Ascending aorta (tissue), 2 donors: ENCODE results near the gene ASXL1. TPM values are rescaled to one million over a fixed set of nuclear protein-coding genes. Genes with fewer than 3 reads are reported as not detected.

Experiments used
- DNase-seq, 2 donors: peaks; one replicate each; pipeline ENCODE4 v3.0.0-alpha.2; 2019; ENCODE audit warnings: low spot score in 2 of 2
- H3K27ac ChIP-seq, 2 donors: fragments of 200-600 bp; sonication (generic); one replicate each; pipeline ENCODE4 v1.5.1; 2016 to 2017; ENCODE audit warnings: mild to moderate bottlenecking in 1 of 2
- H3K27me3 ChIP-seq: fragments of 200-600 bp; sonication (generic); one replicate; pipeline ENCODE4 v1.5.1; 2017
- H3K36me3 ChIP-seq, 2 donors: fragments of 200-600 bp; sonication (generic); one replicate each; pipeline ENCODE4 v1.5.1; 2016
- H3K4me1 ChIP-seq, 2 donors: fragments of 200-600 bp; sonication (generic); one replicate each; pipeline ENCODE4 v1.5.1; 2016 to 2017; ENCODE audit warnings: mild to moderate bottlenecking in 1 of 2
- H3K4me3 ChIP-seq, 2 donors: fragments of 200-600 bp; sonication (generic); one replicate each; pipeline ENCODE4 v1.5.1; 2016 to 2017; ENCODE audit warnings: mild to moderate bottlenecking in 1 of 2
- H3K9me3 ChIP-seq, 2 donors: fragments of 200-600 bp; sonication (generic); one replicate each; pipeline ENCODE4 v1.5.1; 2016
- intact Hi-C: fragments of 100-400 bp; cut with DNase I; formaldehyde crosslinking; loops from one replicate; pipeline ENCODE4 v1.15.1; 2023
- total RNA-seq: library from RNA; depleted of rRNA; stranded (reverse); fragments of >200 nt; gene quantifications from one replicate; pipeline ENCODE4 v1.1.0, GENCODE V29; 2016
- TF ChIP-seq, protein P1 (sequence below), 3 experiments: fragments of 200-600 bp in 2 of 3; fragments of 450-650 bp in 1 of 3; sonication (generic) in 2 of 3; IDR thresholded peaks; one replicate each; pipeline ENCODE4 v1.5.1; 2016 to 2019; ENCODE audit warnings: antibody characterized with exemption in 3 of 3, mild to moderate bottlenecking in 1 of 3, moderate library complexity in 1 of 3

The ASXL1 gene
- total RNA-seq, 1 donor from 2014 or later = 37.4 TPM

DNA sequence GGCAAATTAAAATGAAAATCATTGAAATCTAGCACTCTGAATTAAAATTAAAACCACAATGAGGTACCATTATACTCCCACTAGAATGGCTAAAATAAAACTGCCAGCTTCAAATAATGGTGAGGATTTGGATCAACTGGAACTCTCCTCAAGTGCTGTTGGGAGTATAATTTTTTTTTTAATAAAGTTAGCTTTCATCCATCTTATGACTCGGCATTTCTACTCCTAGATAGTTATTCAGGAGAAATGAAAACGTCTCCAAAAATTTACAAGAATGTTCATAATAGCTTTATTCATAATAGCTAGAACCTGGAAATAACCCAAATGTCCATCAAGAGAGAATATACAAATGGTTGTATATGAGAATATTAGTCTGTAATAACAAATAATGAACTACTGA lies 63.2 kb downstream of the ASXL1 start:
- DNase-seq = no peak
- Histone ChIP-seq H3K9me3 (no peaks in the 10 kb centered on the region), H3K27ac (no peak overlapping the region), H3K4me3 (no peak overlapping the region), H3K4me1 (no peaks in the 10 kb centered on the region), H3K36me3 (no peaks in the 10 kb centered on the region), H3K27me3 (no peaks in the 10 kb centered on the region)
- TF ChIP-seq, protein P1, sequence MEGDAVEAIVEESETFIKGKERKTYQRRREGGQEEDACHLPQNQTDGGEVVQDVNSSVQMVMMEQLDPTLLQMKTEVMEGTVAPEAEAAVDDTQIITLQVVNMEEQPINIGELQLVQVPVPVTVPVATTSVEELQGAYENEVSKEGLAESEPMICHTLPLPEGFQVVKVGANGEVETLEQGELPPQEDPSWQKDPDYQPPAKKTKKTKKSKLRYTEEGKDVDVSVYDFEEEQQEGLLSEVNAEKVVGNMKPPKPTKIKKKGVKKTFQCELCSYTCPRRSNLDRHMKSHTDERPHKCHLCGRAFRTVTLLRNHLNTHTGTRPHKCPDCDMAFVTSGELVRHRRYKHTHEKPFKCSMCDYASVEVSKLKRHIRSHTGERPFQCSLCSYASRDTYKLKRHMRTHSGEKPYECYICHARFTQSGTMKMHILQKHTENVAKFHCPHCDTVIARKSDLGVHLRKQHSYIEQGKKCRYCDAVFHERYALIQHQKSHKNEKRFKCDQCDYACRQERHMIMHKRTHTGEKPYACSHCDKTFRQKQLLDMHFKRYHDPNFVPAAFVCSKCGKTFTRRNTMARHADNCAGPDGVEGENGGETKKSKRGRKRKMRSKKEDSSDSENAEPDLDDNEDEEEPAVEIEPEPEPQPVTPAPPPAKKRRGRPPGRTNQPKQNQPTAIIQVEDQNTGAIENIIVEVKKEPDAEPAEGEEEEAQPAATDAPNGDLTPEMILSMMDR (IDR thresholded peaks at IDR 0.05) = no peak
- intact Hi-C loops = no loop called here

GRCh38 chr20:32427996-32428395 lies 69.9 kb downstream of the ASXL1 start:
- DNase-seq = no peak
- H3K27me3 ChIP-seq = no peaks in the 10 kb centered on the region
- intact Hi-C loops = no loop called here
- H3K9me3 ChIP-seq = no peaks in the 10 kb centered on the region
- no peak overlapping the region for H3K27ac ChIP-seq
- TF ChIP-seq, protein P1 (IDR thresholded peaks at IDR 0.05) = no peak
- no peak overlapping the region for H3K4me3 ChIP-seq
- peaks cover 45 to 47% of the 10 kb centered on the region in 2 donors for H3K36me3 ChIP-seq
- H3K4me1 ChIP-seq = no peaks in the 10 kb centered on the region

DNA sequence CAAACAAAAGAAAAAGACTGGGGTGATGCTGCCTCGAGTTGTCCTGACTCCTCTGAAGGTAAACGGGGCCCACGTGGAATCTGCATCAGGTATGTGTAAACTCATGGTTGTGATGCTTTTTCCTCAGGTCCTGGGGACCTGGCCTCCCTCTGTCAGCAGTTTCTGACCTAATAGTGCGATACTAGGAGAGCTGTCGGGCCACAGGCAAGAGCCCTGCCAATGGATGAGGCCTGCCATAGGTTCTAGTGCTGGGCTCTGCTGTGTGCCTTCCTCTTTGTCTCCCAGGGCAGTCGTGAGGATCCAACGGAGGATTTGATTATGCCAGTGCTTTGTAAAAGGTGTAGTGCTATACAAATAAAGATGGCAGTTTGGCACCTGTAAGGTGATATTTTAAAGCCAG lies 71.2 kb downstream of the ASXL1 start:
- peaks cover 59 to 61% of the 10 kb centered on the region in 2 donors for H3K36me3 ChIP-seq
- DNase-seq = no peak
- no peaks in the 10 kb centered on the region for H3K27me3 ChIP-seq
- TF ChIP-seq, protein P1 (IDR thresholded peaks at IDR 0.05) = no peak
- H3K27ac ChIP-seq = no peak overlapping the region
- H3K4me3 ChIP-seq = no peak overlapping the region
- no peaks in the 10 kb centered on the region for H3K9me3 ChIP-seq
- intact Hi-C loops = no loop called here
- H3K4me1 ChIP-seq = no peaks in the 10 kb centered on the region

GRCh38 chr20:32429745-32430360 lies 71.7 kb downstream of the ASXL1 start:
- DNase-seq = no peak
- no peaks in the 10 kb centered on the region for H3K27me3 ChIP-seq
- H3K36me3 ChIP-seq = peaks cover 64 to 66% of the 10 kb centered on the region in 2 donors
- TF ChIP-seq, protein P1 (IDR thresholded peaks at IDR 0.05) = no peak
- no peak overlapping the region for H3K27ac ChIP-seq
- H3K9me3 ChIP-seq = no peaks in the 10 kb centered on the region
- intact Hi-C loops = no loop called here
- H3K4me3 ChIP-seq = no peak overlapping the region
- H3K4me1 ChIP-seq = no peaks in the 10 kb centered on the region

GRCh38 chr20:32431457-32431856 lies 73.3 kb downstream of the ASXL1 start:
- Histone ChIP-seq H3K36me3 (peaks cover 80 to 82% of the 10 kb centered on the region in 2 donors), H3K27me3 (no peaks in the 10 kb centered on the region), H3K4me1 (no peaks in the 10 kb centered on the region), H3K9me3 (no peaks in the 10 kb centered on the region), H3K27ac (no peak overlapping the region), H3K4me3 (no peak overlapping the region)
- intact Hi-C loops = no loop called here
- no peak for DNase-seq
- TF ChIP-seq, protein P1 (IDR thresholded peaks at IDR 0.05) = no peak

DNA sequence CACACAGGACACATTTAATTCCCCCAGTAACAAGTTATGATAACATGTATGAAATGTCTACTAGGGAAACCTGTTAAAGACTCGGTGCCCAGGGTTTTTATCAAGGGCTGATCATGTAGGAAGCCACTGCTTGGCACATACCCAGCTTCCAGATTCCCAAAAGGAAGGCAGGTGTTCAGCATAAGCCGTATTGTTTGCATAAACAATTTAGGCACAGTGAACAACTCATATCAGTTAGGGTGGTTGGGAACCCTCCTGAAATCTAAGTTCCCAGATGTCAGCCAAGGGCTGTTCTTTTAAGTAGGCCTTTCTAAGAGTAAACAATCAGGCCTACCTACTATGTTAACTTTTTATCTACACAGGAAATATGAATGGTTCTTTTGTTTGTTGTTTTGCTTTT lies 74.1 kb downstream of the ASXL1 start:
- no peaks in the 10 kb centered on the region for H3K27me3 ChIP-seq
- H3K4me1 ChIP-seq = no peaks in the 10 kb centered on the region
- peaks cover 88 to 90% of the 10 kb centered on the region in 2 donors for H3K36me3 ChIP-seq
- no peak for DNase-seq
- intact Hi-C loops = no loop called here
- no peak overlapping the region for H3K27ac ChIP-seq
- TF ChIP-seq, protein P1 (IDR thresholded peaks at IDR 0.05) = no peak
- no peaks in the 10 kb centered on the region for H3K9me3 ChIP-seq
- no peak overlapping the region for H3K4me3 ChIP-seq
